ENCODE data around the gene FAM168A.
"Not testable (repeated sequence)": the region's sequence is repeated elsewhere in the genome, so short reads cannot be mapped to it uniquely, and the experiment has no call there.

The FAM168A gene

GRCh38 chr11:73513707-73514106 lies 84.2 kb downstream of the FAM168A start:
- no peak for DNase-seq

- DNase-seq: no peak
Observed at GRCh38 chr11:73510877-73511276, 87.0 kb downstream of the FAM168A start.

GRCh38 chr11:73510106-73510505 lies 87.8 kb downstream of the FAM168A start:
- no peak for DNase-seq

- no peak for DNase-seq
Observed at GRCh38 chr11:73509188-73509587, 88.7 kb downstream of the FAM168A start.

- no peak for DNase-seq
Observed at GRCh38 chr11:73508243-73509176, 89.4 kb downstream of the FAM168A start.

GRCh38 chr11:73507086-73507485 lies 90.8 kb downstream of the FAM168A start:
- no peak for DNase-seq

GRCh38 chr11:73506038-73506437 lies 91.9 kb downstream of the FAM168A start:
- DNase-seq: no peak

- no peak for DNase-seq
Observed at GRCh38 chr11:73498343-73498742, 99.6 kb downstream of the FAM168A start.

GRCh38 chr11:73496134-73496533 lies 101.8 kb downstream of the FAM168A start:
- no peak for DNase-seq

- DNase-seq: no peak
Observed at GRCh38 chr11:73495731-73496130, 102.2 kb downstream of the FAM168A start.

GRCh38 chr11:73493956-73494598 lies 103.8 kb downstream of the FAM168A start:
- DNase-seq: no peak

GRCh38 chr11:73481626-73482025 lies 116.3 kb downstream of the FAM168A start:
- DNase-seq: no peak

- DNase-seq: no peak
Observed at GRCh38 chr11:73480677-73481076, 117.2 kb downstream of the FAM168A start.

GRCh38 chr11:73478737-73479347 lies 119.1 kb downstream of the FAM168A start:
- no peak for DNase-seq

GRCh38 chr11:73477518-73477917 lies 120.4 kb downstream of the FAM168A start:
- DNase-seq: no peak

- DNase-seq: no peak
Observed at GRCh38 chr11:73475549-73476095, 122.3 kb downstream of the FAM168A start.

GRCh38 chr11:73473252-73473651 lies 124.7 kb downstream of the FAM168A start:
- DNase-seq: no peak

GRCh38 chr11:73470036-73470612 lies 127.8 kb downstream of the FAM168A start:
- DNase-seq: not testable (repeated sequence)

- no peak for DNase-seq
Observed at GRCh38 chr11:73469401-73469800, 128.5 kb downstream of the FAM168A start.

GRCh38 chr11:73468590-73469161 lies 129.2 kb downstream of the FAM168A start:
- DNase-seq: no peak

- no peak for DNase-seq
Observed at GRCh38 chr11:73467505-73467904, 130.4 kb downstream of the FAM168A start.

GRCh38 chr11:73466643-73467042 lies 131.3 kb downstream of the FAM168A start:
- DNase-seq: no peak

GRCh38 chr11:73465871-73466270 lies 132.0 kb downstream of the FAM168A start:
- no peak for DNase-seq

All from stimulated activated CD8-positive, alpha-beta memory T cell treated with anti-CD3 and anti-CD28 coated beads, Interleukin-4, amount 100 ng/mL, for 48 hours (primary cell).